GM18520 (cell line): Measurements from ENCODE around the gene LRP1B.
"Not testable (repeated sequence)": the region's sequence is repeated elsewhere in the genome, so short reads cannot be mapped to it uniquely, and the experiment has no call there.

Experiments
- ATAC-seq: cut with Tn5 transposase; IDR thresholded peaks from one replicate; pipeline ENCODE4 v1.9.1; 2021; ENCODE audit not compliant: unreplicated experiment

LRP1B gene

DNA sequence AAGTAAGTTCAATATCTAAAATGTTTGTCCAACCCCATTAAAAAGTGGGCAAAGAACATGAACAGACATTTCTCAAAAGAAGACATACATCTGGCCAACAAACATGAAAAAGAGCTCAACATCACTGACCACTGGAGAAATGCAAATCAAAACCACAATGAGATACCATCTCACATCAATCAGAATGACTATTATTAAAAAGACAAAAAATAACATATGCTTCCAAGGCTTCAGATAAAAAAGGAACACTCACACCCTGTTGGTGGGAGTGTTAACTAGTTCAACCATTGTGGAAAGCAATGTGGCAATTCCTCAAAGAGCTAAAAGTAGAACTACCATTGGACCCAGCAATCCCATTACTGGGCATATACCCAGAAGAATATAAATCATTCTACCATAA is 931.1 kb downstream of the LRP1B start:
- no peak for ATAC-seq

DNA sequence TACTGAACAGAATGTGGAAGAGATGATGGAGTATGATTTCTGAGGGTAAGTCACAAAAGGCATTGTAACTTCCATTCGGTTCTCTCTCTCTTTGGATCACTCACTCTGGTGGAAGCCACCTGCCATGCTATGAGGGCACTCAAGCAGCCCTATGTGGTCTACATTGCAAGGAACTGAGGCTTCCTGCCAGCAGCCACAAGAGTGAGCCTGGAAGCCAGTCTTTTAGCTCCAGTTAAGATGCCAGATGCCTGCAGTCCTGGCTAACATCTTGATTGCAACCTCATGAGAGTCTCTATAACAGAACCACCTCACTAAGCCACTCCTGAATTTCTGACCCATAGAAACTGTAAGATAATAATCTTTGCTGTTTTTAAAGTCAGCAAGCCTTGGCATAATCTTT is 935.7 kb downstream of the LRP1B start:
- ATAC-seq, result no peak

DNA sequence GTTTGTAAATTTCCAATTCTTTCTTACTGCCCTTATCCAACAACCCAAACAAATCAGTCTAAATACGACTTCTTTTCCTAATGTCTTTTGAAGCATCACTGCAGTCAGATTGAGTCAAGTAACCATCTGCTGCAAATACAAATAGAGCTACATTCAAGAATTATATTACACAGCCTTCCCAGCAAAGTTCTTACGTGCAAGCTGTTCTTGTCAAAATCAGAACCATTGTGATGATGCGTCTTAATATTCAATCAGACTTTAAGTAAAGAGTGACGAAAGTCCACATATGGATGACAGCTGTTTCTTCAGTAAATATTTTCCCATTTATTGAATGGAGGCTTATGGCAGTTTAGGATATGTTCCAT is 943.8 kb downstream of the LRP1B start:
- ATAC-seq, result no peak

DNA sequence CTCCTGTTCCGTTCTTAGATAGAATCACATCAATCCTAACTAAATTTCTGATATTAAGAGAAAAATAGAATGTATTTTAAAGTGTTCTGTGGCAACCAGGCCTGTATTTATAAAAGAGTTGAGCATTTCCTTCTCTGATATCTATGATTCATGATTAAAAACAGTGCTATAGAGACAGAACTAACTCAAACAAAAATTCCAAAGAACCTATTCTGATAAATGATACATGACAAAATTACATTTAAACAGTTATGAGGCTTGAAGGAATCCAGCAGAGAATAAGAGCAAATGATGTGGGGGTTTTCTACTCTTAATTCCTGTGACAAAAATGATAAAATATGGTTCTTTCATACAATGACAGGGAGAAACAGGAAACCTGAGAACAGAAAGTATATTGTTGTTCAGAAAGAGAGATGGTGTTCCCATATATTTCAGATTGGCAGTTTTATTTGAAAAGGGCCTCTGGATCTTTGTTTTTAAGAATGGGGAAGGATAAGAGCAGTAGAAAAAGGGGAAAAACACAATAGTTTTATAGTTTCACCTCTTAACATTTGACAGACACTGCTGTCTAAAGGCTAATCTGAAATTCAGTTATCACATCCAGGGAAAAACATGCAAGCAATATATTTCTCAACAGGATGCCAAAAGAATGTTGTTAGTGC is 944.3 kb downstream of the LRP1B start:
- ATAC-seq, result no peak

DNA sequence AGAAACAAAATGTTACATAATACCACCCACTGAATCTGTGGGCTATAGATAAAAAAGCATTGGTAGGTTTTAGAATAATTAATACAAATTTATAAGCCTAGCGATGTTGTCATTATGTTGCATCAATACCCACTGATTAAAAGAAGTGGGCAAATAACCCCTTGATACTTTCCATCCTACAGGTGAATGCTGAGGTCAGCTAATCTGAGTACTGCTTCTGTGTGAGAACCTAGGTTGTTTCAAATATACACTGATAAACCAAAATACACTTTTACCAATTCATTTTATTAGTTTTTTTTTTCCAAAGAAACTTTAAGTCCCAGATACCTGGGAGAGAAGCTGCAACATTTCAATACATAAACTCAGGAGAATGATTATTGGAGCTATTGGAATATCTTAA is 948.6 kb downstream of the LRP1B start:
- no peak for ATAC-seq

DNA sequence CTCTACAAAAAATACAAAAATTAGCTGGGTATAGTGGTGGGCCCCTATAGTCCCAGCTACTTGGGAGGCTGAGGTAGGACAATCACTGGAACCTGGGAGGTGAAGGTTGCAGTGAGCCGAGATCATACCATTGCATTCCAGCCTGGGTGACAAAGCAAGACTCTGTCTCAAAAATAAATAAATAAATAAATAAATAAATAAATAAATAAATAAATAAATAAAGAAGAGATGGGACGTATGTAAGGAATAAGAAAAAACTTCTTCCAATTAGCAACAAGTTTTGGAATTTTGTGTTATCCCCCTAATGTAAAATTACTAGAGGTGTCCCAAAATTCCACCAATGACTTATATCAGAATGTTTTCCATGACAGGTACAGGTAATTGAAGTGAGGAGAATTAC is 961.7 kb downstream of the LRP1B start:
- not testable (repeated sequence) for ATAC-seq

DNA sequence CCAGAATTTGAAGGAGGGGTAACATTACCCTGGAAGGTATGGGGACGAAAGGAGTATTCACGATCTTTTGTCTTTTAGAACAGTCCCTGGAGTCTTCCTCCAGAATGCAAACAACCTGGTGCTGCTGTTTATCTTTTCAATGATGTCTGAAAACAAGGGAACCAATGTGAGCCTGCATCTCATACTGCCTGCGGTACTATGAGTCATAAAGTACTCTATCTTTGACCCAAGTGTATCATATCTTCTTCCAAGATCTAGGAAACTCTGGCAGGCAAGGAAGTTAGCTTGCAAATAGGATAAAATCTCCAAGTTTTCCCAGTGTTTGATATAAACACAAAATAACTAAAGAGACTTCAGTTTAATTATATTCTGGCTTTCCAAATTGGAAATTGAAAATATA is 968.5 kb downstream of the LRP1B start:
- ATAC-seq, result no peak

DNA sequence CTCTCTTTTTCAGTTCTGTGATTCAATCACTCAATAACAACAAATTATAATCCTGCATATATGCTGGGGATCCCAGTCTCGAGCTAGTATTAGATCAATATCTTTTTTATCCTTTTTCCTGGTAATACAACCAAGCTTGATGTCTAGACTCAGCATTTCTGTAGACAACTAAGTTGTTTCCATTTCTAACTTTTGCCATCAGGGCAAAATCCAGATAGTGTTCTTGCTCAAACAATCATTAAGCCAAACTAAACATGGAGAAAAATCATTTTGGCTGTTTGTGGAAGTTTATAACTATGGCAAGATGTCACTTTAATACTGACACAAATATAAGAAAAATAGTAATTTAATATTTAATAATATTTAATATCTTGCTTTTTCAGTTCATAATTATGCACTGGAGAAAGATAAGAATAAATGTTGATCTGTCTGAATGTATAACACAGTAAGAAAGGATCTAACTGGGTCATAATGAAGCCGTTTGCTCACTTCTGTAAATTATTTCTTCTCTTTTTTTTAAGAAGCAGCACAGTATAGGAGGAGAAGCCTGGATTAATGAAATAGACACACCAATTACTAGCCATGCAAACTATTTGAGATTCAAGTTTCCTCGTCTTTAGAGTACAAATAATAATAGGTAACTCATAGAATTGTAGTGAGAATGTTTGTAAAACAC is 979.1 kb downstream of the LRP1B start:
- ATAC-seq, result no peak

DNA sequence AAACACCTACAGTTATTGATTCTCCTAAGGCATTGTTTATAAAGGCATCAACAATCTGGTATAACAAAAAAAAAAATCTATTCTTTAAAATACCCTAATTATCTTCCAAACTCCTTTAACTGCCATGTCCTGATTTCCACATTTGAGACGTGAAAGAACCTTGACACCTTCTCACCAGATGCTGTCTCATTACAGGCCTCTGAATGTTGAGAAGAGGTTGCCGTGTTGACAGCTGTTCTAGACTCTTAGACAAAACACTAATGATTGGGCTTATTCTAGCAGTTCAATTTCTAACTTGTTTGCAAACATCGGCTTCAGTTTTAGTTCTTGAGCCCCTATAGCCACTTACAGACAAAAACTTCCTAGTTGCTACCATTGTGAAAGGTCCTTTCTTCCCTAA is 988.8 kb downstream of the LRP1B start:
- no peak for ATAC-seq

DNA sequence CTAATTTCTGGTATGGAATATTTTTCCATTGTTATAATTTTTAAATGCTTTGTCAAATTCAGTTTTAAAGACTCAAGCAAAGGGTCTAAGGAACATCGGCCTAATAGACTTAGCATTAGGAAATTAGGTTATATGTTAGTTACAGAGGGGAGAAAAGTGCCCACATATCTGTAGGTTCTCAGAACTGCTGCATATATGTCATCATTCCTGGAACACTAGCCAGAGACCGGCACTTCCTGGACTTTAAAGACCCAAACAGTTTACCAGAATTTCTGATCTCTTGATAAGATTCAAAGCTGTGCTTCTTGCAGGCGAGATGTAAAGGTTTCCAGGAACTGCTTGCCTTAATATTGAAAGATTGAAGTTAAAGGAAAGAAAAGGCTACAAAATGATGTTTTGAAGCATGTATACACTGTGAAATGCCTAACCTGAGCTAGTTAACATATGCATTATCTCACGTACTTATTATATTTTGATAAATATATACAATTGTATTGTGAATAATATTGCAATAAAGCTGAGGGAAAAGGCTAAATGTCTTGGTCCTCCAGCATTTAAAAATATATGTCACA is 993.6 kb downstream of the LRP1B start:
- ATAC-seq, result no peak

DNA sequence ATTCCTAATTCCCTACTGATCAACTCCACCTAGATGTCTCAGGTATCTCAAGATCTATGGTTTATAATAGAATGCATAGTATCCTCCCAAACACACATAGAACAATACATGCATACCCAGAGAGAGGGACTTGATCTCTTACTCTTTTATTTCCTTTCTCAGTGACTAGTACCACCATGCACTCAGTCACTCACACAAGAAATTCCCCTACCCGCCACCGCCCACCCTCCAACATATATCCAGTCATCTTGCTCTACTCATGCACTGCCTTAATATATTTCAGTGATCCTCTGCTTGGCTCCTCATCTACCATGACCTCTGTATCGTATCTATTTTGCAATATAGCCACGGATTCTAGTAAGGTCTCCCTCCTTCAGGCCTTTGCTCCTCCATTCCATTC is 996.9 kb downstream of the LRP1B start:
- no peak for ATAC-seq

DNA sequence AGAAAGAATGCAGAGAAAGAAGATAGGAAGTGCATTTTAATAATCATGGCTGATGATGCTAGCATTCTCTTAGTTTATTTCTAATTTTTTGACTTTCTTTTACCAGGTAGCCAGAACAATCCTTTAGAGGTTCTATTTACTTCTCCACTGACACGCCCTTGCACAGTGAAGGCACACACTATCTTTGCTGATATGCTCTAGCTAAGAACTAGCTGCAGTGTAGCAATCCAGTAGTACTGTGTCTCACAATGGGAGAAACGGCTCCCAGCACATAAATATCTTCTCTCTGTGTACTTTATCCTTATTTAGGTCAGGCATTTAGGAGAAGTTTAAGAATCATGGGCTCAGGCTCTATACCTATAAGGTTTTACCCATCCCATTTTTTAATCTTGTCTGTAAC is 1005.4 kb downstream of the LRP1B start:
- ATAC-seq, result no peak

DNA sequence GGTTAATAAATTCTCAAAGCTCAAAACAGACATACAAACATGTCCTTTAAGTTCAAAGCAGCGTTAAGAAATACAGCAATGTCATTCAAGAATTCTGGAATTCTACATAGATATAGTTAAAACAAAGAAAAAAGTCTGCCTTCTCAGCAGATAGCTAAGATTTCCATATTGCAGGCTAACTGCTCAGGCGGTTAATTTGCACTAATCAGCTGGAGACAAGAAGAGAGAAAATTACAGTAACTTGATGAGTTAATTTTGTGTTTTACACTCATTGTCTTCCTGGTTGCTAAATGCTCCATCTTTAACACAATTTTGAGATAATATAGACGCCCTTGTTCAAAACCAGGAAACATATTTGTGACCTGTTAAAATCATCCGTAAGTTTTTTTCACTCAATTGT is 1012.0 kb downstream of the LRP1B start:
- ATAC-seq, result no peak

DNA sequence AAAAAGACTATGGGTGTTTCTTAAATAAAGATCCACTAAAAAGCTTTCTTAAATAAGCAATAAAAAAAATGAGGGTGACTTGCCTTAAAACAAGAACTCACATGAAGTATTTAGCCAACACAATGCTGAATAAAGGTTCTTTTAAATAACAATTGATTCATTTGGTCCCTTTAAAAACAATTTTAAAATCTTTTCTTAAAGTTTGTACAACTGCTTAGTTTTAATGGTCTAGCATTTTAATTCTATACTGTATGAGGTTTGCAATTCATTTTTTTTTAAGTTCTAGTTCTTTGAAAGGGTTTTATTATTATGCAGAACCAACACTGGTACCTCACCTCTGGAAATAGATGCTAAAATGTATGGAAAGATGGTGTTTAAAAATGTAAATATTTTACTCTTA is 1017.5 kb downstream of the LRP1B start:
- no peak for ATAC-seq

DNA sequence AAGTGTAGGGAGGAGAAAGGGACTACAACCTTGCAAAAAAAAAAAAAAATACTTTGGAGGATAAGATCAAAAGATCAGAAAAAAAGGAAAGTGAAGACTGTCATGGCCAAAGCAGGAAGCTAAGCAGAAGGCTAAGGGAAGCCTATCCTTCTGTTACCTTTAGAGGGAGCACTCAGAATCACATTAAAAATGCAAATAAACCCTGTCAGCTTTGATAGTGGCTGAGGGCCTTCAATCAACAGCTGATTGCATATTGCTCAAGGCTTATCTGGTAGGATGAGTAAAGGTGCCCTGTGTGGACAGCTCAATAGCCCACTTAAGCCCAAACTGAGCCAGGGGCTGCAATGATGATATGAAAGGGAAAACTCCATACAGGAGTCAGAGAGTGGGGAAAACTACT is 1021.2 kb downstream of the LRP1B start:
- no peak for ATAC-seq

DNA sequence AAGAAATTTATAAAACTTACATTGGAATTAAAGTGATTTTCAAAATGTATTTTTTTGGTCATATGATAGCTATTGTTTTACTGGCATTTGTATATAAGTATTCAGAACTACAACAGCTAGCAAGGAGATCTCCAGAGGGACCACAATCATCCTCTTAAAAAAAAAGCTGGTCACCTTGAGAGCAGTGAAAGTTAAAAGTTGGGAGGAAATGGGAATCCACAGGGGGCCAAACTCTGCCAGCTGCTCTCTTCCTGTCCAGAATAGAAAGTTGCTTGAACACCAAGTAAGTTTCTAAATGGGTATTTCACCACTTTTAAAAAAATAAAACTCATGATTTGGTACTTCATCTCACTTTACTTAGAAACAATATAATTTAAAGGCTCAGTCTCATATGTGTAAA is 1025.1 kb downstream of the LRP1B start:
- no peak for ATAC-seq

DNA sequence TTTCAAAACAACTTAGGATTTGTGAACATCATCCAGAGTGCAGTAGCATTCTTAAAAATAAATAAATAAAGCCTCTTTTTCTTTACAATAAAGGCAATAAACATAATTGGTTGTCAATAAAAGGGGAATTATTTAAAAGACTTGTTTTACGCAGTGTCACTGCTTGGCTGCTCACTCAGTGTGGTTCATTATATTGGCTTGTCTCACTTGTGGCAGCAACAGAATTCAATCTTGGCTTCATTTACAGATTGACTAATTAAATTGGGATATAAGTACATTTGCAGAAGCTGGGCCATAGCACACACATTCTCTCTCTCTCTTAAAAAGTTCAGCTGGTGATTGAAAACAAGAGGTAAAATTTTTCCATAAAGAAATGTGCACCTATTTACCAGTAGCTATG is 1027.6 kb downstream of the LRP1B start:
- no peak for ATAC-seq

DNA sequence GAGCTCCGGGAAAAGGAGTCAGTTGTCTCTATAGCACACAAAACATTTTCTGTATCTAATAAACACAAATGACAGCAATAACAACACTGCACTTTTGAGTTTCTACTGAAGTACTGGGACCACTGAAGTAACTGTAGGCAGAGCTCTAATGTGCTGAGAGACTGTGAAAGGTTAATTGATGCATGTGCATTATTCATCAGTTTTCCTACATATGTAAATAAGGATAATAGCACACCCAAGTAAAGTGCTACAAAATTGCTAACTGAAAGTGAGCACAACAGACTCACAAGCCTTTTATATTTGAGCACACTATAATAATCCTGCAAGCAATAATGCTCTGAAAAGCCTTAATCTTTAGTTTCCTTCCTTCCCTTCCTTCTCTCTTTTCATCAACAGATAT is 1051.6 kb downstream of the LRP1B start:
- ATAC-seq, result no peak

DNA sequence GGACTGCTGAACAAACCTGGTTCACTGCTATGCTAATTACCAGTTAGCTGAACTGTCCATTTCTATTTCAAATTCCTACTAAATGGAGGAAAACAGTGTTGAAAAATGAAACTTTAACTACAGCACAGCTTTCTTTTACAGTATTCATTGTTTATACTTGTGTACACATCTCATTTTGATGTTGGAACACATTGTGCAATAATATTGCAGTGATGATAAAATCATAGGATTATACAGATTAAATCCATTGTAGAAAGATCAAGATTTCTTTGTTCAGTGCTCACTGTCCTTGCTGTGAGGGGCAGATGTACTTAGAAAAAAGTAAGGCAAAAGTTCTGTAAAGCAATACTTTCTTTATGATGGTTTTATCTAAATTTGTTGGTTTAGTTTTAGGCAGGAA is 1055.1 kb downstream of the LRP1B start:
- no peak for ATAC-seq

DNA sequence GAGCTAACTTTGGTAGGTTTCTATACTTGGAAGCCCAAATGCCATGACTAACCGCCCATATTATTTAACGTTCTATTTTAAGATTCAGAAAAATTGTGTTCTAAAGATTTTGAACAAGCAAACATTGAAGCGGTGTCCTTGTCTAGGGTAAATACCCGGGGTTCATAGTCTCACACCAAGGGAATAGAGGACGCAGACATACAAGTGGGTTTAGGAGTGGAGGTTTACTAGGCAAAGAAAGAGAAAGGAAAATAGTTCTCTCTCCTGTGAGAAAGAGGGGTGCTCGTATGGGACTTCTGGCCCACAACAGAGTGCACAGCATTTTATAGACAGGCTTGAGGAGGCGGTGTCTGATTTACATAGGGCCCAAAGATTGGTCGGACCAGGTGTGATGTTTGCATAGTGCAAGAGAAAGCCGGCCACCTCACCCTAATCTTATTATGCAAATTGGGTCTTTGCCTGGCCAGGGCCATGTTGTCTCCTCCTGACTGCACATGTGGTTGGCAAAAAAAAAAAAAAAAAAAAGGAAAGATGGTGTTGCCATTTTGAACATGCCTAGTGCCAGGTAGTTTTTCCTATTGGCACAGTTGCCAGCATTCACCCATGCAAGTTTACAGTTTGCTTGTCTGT is 1062.6 kb downstream of the LRP1B start:
- no peak for ATAC-seq

DNA sequence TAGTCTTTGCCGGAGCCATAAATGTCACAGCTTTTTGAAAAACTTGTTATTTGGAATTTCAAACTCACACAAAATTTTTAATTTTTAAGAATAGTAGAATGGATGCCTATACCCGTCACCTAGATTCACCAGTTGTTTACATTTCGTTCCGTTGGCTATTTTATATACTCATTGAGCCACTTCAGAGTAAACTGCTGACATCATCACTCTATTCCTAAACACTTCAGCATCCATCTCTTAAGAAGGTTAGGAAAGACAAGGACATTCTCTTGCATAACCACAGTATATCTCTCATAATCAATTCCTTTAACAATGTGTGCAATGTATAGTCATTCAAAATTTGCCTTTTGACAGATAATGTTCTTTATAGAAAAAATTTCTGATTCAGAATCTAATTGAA is 1065.8 kb downstream of the LRP1B start:
- ATAC-seq, result no peak

DNA sequence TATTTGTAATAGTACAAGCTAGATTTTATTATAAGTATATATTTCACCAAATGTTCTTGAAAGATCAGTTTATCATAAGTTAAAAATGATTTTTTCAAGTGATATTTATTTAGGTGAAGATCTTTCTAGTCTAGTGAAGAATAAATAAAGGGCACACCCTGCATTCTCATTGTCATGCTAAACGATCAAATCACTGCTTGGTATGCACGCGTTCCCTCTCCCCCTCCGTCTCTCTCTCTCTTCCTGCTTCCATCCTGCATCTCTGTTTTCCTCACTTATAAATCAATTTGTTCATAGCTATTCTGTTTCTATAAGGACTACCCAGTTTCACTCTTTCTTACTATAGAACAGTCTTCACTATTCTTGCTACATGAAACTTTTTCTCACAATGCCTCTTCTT is 1067.4 kb downstream of the LRP1B start:
- no peak for ATAC-seq
